Stimulated activated memory B cell treated with anti-CD40 and anti-IgM and Interleukin-4, amounts not matched to agents 10 μg/mL and 1 μg/mL and 100 μg/mL, for 72 hours (primary cell): Measurements from ENCODE around the gene ALOX15.

Experiments
- ATAC-seq: fragments of 150-1000 bp; cut with Tn5 transposase; 2 replicates; pipeline ENCODE4 v1.10.0; 2021
- H3K27ac Mint-ChIP-seq: one replicate; pipeline ENCODE4 v1.8.0; 2022; ENCODE audit warnings: mild to moderate bottlenecking, mixed read lengths
- H3K27me3 Mint-ChIP-seq: one replicate; pipeline ENCODE4 v1.8.0; 2022; ENCODE audit warnings: mixed read lengths
- H3K36me3 Mint-ChIP-seq: one replicate; pipeline ENCODE4 v1.8.0; 2022; ENCODE audit warnings: mixed read lengths
- H3K4me1 Mint-ChIP-seq: one replicate; pipeline ENCODE4 v1.8.0; 2022; ENCODE audit warnings: mixed read lengths
- H3K4me3 Mint-ChIP-seq: one replicate; pipeline ENCODE4 v1.8.0; 2022; ENCODE audit warnings: mild to moderate bottlenecking, moderate library complexity, mixed read lengths
- H3K9me3 Mint-ChIP-seq: one replicate; pipeline ENCODE4 v1.8.0; 2022; ENCODE audit warnings: mixed read lengths

Gene ALOX15

GRCh38 chr17:4585638-4585994, 55.9 kb downstream of the ALOX15 start:
- Mint-ChIP-seq H3K27me3 (peaks cover 86% of the 10 kb centered on the region), H3K36me3 (no peaks in the 10 kb centered on the region), H3K9me3 (no peaks in the 10 kb centered on the region), H3K27ac (no peak overlapping the region), H3K4me1 (peaks cover 7% of the 10 kb centered on the region), H3K4me3 (peak overlapping the region; percentile 58)
- ATAC-seq: no peak

GRCh38 chr17:4584917-4585637, 56.4 kb downstream of the ALOX15 start:
- peaks cover 81% of the 10 kb centered on the region for H3K27me3 Mint-ChIP-seq
- ATAC-seq: no peak
- peak overlapping the region; percentile 58 for H3K4me3 Mint-ChIP-seq
- H3K36me3 Mint-ChIP-seq: no peaks in the 10 kb centered on the region
- no peaks in the 10 kb centered on the region for H3K9me3 Mint-ChIP-seq
- no peak overlapping the region for H3K27ac Mint-ChIP-seq
- H3K4me1 Mint-ChIP-seq: peaks cover 7% of the 10 kb centered on the region

- Mint-ChIP-seq H3K36me3 (no peaks in the 10 kb centered on the region), H3K4me1 (peaks cover 7% of the 10 kb centered on the region), H3K4me3 (peak within 1 kb of the TSS; percentile 63), H3K27me3 (peaks cover 74% of the 10 kb centered on the region), H3K27ac (no peak within 1 kb of the TSS), H3K9me3 (no peaks in the 10 kb centered on the region)
- ATAC-seq: peak; percentile 26
Measured at GRCh38 chr17:4584101-4584916, 57.2 kb downstream of the ALOX15 start, which contains the start of gene SMTNL2. Gene SMTNL2 (plus strand): TSS chr17:4584529. CDS start chr17:4584606, 77 bp downstream.

- peak; percentile 14 for ATAC-seq
Measured at GRCh38 chr17:4583782-4584100, 57.7 kb downstream of the ALOX15 start.

GRCh38 chr17:4583206-4583605, 58.3 kb downstream of the ALOX15 start:
- no peaks in the 10 kb centered on the region for H3K9me3 Mint-ChIP-seq
- peaks cover 7% of the 10 kb centered on the region for H3K4me1 Mint-ChIP-seq
- H3K27ac Mint-ChIP-seq: no peak overlapping the region
- H3K27me3 Mint-ChIP-seq: peaks cover 63% of the 10 kb centered on the region
- no peak overlapping the region for H3K4me3 Mint-ChIP-seq
- H3K36me3 Mint-ChIP-seq: no peaks in the 10 kb centered on the region
- ATAC-seq: no peak

More at GRCh38 chr17:4583782-4584100, 57.7 kb downstream of the ALOX15 start:
- peaks cover 69% of the 10 kb centered on the region for H3K27me3 Mint-ChIP-seq
- H3K4me3 Mint-ChIP-seq: peak overlapping the region; percentile 63
- H3K27ac Mint-ChIP-seq: no peak overlapping the region
- H3K36me3 Mint-ChIP-seq: no peaks in the 10 kb centered on the region
- H3K9me3 Mint-ChIP-seq: no peaks in the 10 kb centered on the region
- H3K4me1 Mint-ChIP-seq: peaks cover 7% of the 10 kb centered on the region

GRCh38 chr17:4582691-4583090, 58.8 kb downstream of the ALOX15 start:
- peaks cover 59% of the 10 kb centered on the region for H3K27me3 Mint-ChIP-seq
- peaks cover 7% of the 10 kb centered on the region for H3K4me1 Mint-ChIP-seq
- no peaks in the 10 kb centered on the region for H3K36me3 Mint-ChIP-seq
- H3K9me3 Mint-ChIP-seq: no peaks in the 10 kb centered on the region
- H3K27ac Mint-ChIP-seq: no peak overlapping the region
- ATAC-seq: no peak
- H3K4me3 Mint-ChIP-seq: no peak overlapping the region

GRCh38 chr17:4582101-4582501, 59.4 kb downstream of the ALOX15 start:
- H3K36me3 Mint-ChIP-seq: no peaks in the 10 kb centered on the region
- no peak overlapping the region for H3K4me3 Mint-ChIP-seq

More at GRCh38 chr17:4582101-4582501, 59.4 kb downstream of the ALOX15 start:
- peaks cover 57% of the 10 kb centered on the region for H3K27me3 Mint-ChIP-seq
- H3K9me3 Mint-ChIP-seq: no peaks in the 10 kb centered on the region
- no peak for ATAC-seq
- no peak overlapping the region for H3K27ac Mint-ChIP-seq
- H3K4me1 Mint-ChIP-seq: peaks cover 7% of the 10 kb centered on the region
